GM12872 (cell line): ENCODE data around the gene SESN1.

Source experiments
- CTCF ChIP-seq: IDR thresholded peaks from 3 replicates; pipeline ENCODE4 v1.5.1; 2011; ENCODE audit warnings: low read depth, mild to moderate bottlenecking, low read length, moderate library complexity; ENCODE audit not compliant: insufficient read depth

Gene SESN1

DNA sequence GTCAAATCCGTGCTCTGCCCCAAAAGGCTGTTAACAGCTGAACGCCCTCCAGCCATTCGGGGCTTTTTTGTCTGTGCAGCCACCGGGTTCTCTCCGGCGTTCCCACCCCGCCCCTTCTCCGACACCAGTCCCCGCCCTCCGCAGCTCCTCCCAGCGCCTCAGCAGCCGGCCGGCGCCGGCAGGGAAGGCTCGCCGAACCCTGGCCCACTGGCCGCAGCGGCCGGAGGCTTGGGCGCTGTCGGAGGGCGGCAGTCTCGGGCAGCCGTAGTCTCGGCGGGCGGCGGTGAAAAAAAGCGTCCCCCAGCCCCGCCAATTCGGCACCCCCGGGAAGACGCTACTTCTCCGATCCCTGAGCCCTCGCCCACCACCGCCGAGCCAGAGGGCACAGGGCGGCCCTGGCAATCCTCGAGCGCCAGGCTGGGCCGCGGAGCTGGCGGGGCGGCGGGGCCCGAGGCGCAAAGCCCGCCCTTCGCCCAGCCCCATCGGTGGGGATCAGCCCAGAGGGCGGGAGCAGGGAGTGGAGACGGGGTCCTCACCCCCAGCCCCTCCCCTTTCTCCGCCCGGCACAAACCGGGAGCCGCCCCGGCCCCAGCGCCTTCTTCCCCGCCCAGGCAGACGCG is at the start of gene SESN1:
SESN1 (minus strand) TSS at position 431 of the 620 bp plus-strand sequence. CDS start 773 bp downstream, outside the sequence.
- no peak for TF ChIP-seq CTCF

DNA sequence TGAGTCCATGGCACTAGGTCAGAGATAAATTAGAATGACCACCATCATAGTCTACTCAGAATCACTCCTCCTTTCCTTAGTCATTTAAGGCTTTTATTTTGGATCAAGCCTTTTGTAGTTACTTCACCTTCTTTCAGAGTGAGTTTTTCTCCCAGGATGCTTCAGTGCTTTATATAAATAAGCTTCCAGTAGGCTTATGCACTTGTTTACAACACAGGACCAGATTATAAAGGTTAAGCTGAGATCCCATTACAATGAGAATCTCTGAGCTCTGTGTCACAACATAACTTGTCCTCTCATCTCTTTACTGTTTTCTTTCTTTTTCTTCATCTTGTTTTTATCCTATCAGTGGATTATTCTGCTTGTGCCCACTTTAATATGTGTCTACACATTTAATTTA is 48.5 kb upstream of the SESN1 start:
- TF ChIP-seq CTCF: no peak

DNA sequence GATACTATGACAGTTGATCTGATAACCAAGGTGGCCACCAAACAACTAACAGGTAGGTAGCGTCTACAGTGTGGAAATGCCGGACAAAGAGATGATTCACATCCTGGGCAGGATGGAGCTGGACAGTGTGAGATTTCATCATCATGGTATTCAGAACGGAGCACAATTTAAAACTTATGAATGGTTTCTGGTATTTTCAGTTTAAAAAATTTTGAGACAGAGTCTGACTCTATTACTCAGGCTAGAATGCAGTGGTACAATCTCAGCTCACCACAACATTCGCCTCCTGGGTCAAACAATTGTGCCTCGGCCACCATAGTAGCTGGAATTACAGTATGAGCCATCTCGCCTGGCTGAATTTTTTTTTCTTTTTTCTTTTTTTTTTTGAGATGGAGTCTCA is 44.5 kb upstream of the SESN1 start:
- TF ChIP-seq CTCF: no peak

GRCh38 chr6:109130065-109130464 is 35.4 kb upstream of the SESN1 start:
- TF ChIP-seq CTCF: no peak

- no peak for TF ChIP-seq CTCF
These were observed 30.9 kb upstream of the SESN1 start for GRCh38 chr6:109125504-109125903.

DNA sequence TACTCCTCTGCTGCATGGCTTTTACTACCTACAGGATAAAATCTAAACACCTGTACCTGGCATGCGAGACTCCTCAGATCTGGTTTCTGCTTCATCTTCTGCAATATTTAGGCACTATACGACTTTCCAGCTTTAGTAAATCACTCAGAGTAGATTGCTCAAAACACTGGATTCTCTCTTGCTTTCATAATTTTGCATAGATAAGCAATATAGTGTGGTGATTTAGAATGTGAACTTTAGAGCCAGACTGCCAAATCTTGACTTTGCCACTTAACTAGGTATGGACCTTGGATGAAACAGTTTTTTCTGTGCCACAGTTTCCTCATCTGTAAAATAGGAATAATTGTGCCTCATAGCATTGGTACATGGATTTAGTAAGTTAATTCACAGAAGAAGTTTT is 29.6 kb upstream of the SESN1 start:
- no peak for TF ChIP-seq CTCF

DNA sequence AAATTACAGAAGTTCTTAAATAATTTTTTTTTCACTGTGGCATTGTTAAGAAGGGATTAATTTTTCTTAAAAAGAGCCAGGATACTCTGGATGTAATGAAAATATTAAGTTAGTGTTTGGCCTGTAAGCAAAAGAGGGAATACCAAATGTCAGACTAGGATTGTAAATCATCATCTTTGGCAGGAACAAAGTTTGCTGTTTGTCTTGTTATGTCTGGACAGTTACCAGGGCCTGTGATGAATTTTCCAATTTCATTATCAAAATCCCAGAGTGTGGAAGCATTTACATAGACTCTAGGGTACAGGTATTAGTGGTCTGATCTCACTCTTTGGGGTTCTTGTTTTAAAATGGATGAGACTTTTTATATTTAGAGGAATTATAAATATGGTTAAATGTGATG is 26.8 kb upstream of the SESN1 start:
- no peak for TF ChIP-seq CTCF

- TF ChIP-seq CTCF: no peak
These were observed 24.3 kb upstream of the SESN1 start for GRCh38 chr6:109118871-109119354.
